NCI-H1417 treated with DMSO at 0.1 percent for 48 hours (cell line): ENCODE measurements around the gene CCDC27.

Experiments
- DNase-seq: peaks from one replicate; lab custom pipeline; 2025; lab: John Stamatoyannopoulos, UW

The CCDC27 gene

DNA sequence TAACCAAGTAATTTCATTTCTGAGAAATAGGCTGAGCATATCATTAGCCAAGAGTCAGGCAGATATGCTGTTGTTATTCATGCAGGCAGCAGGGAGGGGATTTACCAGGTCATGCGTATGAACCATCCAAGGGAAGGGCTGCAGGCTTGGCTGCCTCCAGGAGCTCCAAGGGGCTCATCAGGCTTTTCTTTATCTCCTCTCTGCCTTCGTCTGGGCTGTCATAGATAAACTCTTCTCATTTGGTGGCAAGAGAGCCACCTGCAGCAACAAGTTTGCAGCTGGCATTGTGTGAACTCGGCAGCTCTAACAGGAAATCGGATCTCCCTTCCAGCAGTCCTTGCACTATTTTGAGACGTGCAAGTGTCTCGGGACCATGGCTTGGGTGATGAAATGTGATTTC, 7.5 kb downstream of the CCDC27 start:
- no peak for DNase-seq

DNA sequence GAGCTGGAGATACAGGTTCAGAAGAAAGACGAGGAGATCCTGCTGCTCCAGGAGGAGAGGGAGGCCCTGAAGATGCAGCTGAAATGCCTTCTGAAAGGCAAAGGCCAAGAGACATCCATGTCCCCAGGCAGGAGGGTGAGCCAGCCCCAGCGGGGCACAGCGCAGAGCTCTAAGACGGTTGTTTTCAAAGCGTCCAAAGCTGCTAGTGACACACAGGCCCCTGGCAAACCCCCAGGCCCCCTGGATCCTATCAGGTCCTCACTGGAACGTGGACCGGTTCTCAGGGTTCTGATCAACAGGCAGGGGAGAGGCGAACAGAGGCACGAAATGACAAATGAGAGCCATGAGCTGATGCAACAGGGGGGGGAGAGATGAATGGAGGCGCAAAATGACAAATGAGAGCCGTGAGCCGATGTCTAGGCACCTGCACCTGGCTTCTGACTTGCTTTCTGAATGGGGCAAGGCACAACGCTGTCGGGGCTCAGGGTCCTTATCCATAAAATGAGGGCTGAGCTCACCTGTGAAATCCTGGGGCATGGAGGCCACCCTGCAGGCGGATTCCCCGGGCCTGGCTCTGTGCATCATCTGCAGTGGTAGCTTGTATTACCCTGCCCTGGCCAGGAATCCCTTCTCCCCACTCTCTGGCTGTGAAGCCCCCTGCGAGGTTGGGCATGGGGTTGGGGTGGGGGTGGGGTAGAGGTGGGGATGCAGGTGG, 9.2 kb downstream of the CCDC27 start:
- no peak for DNase-seq

- no peak for DNase-seq
These were observed 10.1 kb downstream of the CCDC27 start for GRCh38 chr1:3762151-3762872.

DNA sequence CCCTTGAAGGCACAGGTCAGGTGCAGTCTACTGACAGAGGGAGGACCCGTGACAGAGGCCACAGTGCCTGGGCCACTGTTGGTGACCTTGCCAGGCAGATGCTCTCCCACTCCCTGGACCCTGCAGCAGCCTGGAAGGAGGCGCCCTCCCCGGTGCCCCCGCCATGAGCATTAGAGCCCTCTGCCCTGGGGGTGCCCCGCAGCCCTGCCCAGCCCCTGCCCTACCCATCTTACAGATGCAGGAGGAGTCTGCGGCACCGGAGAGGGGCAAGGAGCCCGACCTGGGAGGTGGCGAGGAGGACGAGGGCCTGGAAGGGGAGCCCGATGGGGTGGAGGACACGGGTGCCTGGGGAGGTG, 10.6 kb downstream of the CCDC27 start:
- no peak for DNase-seq

GRCh38 chr1:3763351-3764125, 11.3 kb downstream of the CCDC27 start:
- DNase-seq: no peak

GRCh38 chr1:3767328-3767925, 15.2 kb downstream of the CCDC27 start:
- DNase-seq: no peak

- no peak for DNase-seq
These were observed 16.7 kb downstream of the CCDC27 start for GRCh38 chr1:3768811-3769390.

DNA sequence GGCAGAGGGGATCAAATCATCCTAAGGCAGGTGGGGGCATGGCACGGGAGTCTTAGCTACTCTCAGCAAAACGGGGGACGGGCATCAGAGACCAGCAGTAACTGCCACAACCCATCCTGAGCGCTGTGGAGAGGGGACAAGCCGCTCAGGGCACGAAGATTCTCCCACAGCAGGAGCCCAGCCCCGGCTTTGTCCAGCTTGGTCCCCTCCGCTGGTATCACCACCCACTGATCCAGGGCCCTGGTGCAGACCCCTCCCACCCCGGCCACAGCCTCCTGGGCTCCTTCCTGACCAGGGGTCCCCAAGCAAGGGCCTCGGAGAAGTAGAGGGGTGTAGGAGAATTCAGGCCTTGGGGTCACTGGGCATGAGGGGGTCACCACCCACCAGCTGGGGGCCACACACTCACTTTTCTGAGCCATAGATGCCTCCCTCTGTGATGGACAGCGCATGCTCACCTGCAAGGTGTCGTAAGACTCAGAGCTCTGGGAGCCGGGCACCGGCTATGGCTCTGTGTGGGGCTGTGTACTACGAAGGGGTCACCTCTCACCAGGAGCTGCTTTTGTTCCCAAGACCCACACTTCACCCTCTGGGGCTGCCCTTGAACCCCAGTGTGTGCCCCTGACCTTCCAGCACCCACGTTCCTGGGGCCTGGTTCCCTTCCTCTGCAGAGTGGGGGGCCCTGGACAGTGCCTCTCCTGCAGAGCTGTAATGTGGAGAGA, 18.0 kb downstream of the CCDC27 start:
- no peak for DNase-seq

DNA sequence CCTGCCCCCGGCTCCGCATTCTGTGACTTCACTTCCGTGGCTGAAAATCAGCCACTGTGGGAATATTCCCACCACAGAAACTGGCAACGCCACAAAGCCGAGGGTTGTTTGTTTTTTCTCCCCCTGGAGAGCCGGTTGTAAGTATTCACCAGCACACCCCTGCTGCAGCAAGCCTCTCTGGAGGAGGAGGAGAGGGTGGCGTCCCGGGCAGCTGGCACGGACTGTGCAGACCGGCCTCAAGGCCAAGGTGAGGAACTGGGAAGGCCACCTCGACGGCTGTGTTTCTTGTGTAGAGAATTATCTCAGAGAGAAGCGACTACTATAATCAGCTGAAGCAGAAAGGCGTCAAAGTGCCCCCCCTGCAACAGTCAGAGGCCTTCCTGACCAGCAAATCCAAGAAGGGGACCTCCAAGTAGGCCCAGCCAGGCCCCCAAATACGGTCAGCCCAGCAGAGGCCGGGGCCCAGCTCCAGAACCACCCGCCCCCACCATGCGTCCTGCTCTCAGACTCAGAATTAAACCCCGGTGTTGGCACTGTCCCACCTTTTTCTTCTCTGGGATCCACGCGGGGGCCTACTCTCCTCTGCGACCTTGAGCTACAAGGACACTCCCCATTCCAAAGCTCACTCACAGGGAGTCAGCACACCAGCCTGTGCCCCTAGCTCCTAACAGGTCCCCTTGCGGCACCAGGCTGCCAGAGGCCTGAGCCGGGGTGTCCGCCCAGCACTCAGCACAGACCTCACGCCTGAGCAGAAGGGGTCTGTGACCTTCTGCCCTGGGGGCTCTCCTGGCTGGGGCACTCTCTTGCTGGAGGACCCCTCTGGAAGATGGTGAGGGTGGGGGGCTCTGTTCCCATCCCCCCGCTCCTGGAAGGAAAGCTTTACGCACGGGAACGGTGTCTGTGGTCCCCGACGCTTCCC, 19.1 kb downstream of the CCDC27 start:
- no peak for DNase-seq

- DNase-seq: peak; percentile 12
These were observed 19.9 kb downstream of the CCDC27 start for GRCh38 chr1:3772027-3772714.

DNA sequence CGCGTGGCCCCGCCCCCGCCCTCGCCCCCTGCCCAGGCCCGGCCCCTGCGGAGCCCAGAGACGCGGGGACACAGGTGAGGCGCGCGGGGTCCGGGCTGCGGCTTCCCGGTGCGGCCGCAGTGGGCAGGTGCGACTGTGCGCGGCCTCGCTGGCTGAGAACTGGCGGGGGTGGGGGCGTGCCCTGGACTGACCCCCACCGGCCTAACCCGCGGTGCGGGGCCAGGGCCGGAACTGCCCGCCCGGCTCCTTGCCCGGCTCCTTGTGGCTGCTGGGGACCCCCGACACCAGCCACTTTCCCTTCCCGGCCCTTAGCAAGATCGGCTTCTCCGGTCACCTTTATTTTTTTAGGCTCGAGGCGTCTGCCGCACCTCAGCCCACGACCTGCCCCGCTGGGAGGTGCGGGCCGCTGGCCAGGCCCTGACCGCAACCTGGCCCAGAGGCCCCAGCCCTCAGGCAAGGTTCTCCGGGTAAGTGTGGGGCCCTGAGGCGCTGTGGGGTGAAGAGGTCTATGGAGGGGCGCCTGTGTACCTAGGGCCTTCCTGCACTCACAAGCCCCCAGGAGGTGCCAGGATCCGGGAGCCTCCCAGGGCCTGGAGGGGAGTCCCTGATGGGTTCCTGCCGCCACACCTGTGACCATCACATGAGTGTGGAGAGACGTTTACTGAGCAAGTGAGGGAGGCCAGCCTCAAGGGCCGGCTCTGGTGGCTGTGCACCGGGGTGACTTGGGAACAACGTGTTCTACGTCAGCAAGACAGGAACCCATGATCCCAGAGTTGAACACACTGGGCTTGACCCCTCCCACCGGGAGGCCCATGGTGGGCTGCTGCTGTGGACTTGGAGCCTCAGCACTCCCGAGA, 20.7 kb downstream of the CCDC27 start, which contains the start of gene SMIM1:
Gene SMIM1 (plus strand): TSS at position 35 of the 857 bp plus-strand sequence. CDS start 2,625 bp downstream, outside the sequence.
- DNase-seq: no peak

DNA sequence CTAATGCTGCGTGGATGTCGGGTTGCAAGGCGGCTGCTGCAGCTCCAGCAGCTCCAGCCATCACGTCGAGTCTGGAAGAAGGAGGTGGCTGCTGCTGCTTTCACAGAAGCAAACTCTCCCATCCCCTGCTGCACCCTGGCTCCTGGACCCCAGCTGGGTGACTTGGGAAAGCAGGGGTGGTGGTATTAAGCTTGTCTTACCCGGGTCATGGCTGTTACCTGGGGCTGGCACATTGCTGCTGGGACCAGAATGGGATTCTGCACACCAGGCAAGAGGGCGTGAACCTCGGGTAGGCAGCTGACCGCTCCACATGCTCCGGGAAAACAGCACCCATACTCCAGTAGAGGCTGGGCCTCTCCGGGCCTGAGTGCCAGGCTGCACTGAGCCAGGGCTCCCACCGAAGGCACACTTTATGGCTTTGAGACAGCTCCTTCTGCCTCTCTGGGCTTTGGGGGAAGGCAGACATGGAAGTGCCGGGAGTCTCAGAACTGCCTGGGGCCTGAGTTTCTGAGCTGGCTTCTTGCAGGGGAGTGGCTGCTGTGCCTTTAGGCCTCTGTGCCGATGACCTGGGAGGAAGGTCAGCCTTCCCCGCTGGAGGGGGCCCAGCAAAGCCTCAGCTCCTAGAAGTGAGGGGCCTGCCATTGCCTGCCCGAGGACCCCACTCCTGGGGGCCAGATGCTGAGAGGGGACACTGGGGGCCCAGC, 21.5 kb downstream of the CCDC27 start:
- no peak for DNase-seq

DNA sequence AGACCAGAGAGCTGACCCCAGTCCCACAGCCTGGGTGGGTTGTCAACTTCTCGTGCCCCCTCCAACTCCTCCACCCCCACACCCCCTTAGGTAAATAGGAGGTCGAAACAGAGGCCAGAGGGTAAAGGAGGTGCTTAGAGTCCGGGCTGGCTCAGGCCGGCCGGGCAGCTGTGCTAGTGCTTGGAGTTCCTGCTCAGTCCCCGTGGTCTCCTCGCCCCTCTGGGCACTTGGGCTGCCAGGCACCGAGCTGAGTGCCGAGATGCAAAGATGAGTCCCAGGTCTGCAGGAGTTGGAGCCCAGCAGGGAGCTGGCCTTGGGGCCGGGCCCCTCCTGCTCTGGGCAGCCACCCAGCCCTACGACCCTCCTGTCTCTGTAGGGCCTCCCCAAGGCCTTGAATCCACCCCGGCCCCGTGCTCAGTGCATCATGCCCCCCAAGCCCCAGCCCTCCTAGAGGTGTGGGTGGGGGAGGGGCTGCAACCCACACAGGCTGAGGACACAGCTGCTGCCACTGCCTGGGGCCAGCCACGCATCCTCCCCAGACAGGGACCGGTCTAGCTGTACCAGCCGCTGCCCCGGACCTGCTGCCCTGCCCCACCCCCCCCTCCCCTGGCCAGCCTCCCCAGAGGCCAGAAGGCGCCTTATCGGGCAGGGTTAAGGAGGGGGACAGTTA, 22.2 kb downstream of the CCDC27 start:
- no peak for DNase-seq

DNA sequence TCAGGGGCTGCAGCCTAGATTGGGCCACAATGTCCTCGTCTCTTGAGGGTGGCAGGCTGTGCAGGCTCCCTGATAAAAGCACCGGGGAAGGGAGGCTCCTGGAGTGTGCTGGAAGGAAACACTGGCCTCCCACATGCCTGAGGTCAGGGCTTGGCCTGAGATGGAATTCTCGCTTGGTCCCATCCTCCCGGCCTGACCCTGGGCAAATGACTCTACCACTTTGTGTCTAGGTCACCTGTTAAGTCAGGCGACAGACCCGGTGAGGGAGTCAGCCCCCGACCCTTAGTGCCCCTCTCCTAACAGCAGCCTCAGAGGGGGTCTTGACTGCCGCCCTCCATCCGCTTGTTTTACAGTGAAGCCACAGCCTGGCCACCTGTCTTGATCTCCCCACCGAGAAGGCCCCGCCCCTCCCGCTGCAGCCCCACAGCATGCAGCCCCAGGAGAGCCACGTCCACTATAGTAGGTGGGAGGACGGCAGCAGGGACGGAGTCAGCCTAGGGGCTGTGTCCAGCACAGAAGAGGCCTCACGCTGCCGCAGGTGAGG, 22.8 kb downstream of the CCDC27 start:
- no peak for DNase-seq

DNA sequence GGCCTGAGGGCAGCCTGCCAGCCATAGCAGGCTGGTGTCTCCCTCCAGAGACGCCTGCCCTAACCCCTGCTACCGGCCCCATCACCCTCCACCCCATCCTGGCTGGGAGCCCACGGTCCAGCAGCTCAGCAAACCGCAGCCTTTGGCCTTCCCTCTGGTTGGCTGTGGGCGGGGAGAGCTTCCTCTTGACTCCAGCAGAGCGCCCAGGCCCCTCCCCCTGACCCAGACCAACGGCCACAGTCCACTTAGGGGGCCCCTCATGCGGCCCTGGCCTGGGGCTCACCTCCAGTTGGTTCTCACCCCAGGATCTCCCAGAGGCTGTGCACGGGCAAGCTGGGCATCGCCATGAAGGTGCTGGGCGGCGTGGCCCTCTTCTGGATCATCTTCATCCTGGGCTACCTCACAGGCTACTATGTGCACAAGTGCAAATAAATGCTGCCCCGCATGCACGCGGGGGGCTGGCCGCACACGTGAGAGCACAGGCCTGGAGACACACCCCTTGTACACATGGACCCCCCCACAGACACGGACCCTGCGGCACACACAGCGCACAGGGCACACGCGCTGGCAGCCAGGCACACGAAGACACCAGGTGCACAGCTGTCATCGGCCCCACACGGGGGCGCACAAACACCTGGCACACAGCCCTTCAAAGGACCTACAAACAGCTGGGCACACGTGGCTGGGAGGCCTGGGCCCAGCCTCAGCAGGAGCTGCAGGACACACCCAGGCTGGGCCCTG, 23.4 kb downstream of the CCDC27 start:
- DNase-seq: peak; percentile 4

GRCh38 chr1:3776231-3776961, 24.1 kb downstream of the CCDC27 start:
- DNase-seq: no peak
